HG02885 (cell line): Measurements from ENCODE around the gene KDM5A.
"Not testable (repeated sequence)": the region's sequence is repeated elsewhere in the genome, so short reads cannot be mapped to it uniquely, and the experiment has no call there.

Source experiments
- ATAC-seq: cut with Tn5 transposase; IDR thresholded peaks from one replicate; pipeline ENCODE4 v1.9.1; 2021; ENCODE audit warnings: mild to moderate bottlenecking; ENCODE audit not compliant: unreplicated experiment, poor library complexity

The KDM5A gene

DNA sequence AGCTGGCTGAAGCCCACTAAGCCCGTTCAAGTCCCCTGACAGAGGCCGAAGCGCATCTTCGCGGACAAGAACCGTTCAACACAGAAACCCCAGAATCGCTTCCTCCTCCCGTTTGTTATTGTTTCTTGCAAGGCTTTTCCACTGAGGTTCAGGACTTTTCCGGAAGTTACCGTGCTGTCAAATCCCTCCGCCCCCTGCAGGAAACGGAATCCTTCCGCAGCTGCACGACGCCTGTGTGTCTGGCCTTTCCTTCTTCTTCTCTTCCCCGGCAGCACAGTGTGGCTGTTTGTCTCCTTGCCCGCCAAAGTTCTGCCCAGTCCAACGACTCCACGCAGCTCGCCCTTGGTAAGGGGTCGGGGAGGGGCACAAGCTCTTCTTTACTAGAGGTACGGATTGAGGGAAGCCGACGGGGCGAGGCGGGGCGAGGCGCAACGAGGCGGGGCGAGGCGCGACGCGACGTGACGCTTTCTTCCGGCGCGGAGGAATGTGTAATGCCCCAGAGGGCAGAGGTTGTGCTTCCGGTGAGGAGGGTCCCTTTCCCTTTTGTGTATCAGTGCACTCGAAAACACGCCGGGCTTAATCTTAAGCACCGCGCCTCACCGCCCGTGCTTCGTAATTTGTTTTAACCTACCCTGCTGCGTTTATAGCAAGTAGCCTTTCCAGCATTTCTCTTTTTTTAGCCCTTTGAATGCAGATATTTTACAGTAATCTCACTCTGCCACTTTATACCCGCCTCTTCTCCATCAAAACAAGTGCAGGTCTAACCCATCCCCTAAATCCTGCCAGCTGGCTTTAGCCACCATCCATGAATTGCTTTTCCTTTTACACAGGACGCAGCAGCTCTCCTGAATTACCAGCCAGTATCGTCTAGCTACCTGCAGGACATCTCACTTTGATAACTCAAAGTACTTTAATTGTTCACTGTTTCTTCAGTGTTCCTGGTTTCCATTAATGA, at the start of gene KDM5A:
TSS of gene KDM5A (minus strand) at position 179 of the 955 bp plus-strand sequence. CDS start 229 bp downstream, outside the sequence.
- peak; percentile 97 for ATAC-seq

DNA sequence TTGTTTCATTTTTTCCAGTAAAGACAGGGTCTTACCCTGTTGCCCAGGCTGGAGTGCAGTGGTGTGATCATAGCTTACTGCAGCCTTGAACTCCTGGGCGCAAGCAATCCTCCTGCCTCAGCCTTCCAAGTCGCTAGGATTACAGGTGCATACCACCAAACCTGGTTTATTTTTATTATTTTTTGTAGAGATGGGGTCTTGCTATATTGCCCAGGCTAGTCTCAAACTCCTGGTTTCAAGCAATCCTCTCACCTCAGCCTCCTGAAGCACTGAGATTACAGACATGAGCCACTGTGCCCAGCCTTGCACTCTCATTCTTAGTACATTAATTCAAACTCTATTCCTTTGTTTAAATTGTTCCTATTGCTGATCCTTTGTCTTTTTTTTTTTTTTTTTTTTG, 46.6 kb upstream of the KDM5A start:
- ATAC-seq: not testable (repeated sequence)

DNA sequence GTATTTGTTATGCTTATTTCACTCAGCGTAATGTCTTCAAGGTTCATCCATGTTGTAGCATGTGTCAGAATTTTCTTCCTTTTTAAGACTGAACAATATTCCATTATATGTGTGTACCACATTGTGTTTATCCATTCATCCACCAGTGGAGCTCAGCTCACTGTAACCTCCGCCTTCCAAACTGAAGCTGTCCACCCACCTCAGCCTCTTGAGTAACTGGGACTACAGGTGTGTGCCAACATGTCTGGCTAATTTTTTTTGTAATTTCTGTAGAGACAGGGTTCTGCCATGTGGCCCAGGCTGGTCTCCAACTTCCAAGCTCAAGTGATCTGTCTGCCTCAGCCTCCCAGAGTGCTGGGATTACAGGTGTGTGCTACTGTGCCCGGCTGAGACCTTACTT, 33.4 kb upstream of the KDM5A start:
- no peak for ATAC-seq

- no peak for ATAC-seq
These were observed 29.3 kb upstream of the KDM5A start for GRCh38 chr12:418432-418831.

- ATAC-seq: no peak
These were observed 25.7 kb upstream of the KDM5A start for GRCh38 chr12:414859-415258.

GRCh38 chr12:402029-402389, 12.9 kb upstream of the KDM5A start:
- ATAC-seq: no peak

DNA sequence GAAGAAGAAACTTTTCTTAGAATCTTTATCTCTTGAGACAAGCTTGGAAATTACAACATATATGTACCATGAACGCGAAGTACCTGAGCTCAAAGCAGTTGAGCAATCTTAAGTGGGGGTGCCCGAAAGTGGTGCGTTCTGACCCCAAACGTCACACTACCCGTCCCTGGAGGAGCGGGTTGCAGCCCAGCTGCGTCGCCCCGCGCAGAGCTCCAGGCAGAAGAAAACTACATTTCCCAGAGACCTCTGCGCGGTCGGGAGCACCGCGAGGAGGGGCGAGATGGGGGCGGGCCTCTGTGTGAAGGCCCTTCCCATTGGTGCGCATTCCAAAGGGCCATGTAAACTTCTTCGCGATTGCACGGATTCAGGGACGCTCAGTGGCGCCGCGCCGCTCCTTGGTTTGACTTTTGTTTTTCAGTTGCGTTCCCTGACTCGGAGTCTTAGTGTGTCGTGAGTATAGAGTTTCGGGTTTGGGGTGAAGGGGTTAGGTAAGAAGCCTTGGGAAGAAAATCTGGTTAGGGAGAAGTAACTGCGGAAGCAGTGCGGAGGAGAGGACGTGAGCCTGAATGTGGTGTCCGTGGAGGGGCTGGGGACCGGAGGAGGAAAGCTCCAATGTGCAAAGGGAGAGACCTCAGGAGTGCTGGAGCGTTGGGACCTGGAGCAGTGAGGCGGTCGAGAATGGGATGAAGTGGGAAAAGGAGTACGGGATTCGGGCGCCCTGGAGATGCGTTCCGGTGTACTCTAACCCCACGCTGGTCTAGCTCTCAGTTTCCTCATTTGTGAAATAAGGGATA, 12.3 kb upstream of the KDM5A start, which contains the start of gene CCDC77:
TSS of gene CCDC77 (plus strand) at position 410 of the 794 bp plus-strand sequence. CDS start 7,740 bp downstream, outside the sequence.
- ATAC-seq: peak; percentile 99

DNA sequence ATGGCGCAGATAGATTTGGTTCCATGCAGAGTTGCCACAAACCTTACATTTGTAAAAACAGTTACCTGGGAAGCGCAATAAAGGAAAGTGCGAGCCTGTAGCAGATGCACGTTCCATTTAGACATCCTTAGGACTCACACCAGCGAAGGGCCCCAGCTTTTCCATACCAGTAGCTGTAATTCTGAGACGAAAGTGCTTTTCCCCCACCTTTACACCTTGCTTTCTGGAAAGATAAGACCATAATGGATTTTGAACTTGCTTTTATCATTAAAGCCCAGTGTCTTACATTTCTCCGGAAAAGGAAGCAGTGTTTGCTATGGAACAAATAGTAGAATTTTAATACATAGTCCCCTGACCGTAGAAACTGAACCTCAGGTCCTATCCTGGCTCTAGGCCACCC, 11.7 kb upstream of the KDM5A start:
- ATAC-seq: no peak

DNA sequence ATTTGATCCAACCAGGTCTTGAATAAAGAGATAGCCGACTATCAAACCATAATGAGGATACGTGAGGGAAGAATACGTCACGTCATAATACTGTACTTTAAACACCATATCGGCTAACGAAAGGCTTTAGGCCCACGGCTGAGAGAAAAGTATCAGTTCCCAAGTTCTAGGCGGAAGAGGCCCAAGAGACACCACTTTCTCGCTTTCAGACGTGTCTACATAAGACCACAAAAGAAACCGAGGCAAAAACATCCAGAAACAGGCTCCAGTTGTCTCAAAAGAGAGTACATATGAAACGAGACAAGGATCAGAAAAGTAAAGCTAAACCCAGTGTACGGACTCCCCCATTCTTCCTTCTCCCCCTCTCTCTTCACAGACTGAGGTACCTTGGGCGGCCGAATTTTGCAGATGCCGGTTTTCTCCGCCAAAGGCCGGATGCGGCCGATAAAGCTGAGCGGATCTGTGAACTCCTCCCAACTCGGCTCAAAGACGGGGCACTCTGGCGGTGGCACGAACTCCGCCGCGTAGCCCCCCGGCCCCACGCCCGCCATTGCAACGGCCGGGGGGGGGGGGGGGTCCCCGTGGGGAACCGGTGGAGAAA, 479 bp downstream of the KDM5A start:
- ATAC-seq: peak; percentile 27

DNA sequence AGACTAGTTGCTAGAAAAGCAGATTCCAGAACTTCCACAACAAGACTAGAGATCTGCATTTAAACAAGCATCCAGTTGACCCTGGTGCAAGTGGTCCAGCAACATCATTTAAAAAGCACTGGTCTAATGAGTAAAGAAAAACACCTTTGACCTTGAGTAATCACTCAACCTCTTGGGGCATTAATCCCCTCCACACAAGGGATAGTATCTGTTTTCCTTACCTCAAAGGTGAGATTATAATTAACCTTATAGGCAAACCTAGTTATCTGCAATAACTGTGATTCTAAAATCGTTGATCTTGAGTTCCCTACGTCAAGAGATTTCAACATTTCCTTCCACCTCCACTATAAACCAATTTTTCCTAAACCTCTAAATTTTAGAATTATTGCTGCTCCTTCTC, 1.1 kb downstream of the KDM5A start:
- ATAC-seq: no peak

GRCh38 chr12:386651-387050, 2.5 kb downstream of the KDM5A start:
- ATAC-seq: no peak

DNA sequence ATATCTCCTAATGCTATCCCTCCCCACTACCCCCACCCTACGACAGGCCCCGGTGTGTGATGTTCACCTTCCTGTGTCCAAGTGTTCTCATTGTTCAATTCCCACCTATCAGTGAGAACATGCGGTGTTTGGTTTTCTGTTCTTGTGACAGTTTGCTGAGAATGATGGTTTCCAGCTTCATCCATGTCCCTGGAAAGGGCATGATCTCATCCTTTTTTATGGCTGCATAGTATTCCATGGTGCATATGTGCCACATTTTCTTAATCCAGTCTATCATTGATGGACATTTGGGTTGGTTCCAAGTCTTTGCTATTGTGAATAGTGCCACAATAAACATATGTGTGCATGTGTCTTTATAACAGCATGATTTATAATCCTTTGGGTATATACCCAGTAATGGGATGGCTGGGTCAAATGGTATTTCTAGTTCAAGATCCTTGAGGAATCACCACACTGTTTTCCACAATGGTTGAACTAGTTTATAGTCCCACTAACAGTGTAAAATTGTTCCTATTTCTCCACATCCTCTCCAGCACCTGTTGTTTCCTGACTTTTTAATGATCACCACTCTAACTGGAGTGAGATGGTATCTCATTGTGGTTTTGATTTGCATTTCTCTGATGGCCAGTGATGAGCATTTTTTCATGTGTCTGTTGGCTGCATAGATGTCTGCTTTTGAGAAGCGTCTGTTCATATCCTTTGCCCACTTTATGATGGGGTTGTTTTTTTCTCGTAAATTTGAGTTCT, 18.2 kb downstream of the KDM5A start:
- ATAC-seq: not testable (repeated sequence)

- ATAC-seq: no peak
These were observed 21.1 kb downstream of the KDM5A start for GRCh38 chr12:367972-368371.

DNA sequence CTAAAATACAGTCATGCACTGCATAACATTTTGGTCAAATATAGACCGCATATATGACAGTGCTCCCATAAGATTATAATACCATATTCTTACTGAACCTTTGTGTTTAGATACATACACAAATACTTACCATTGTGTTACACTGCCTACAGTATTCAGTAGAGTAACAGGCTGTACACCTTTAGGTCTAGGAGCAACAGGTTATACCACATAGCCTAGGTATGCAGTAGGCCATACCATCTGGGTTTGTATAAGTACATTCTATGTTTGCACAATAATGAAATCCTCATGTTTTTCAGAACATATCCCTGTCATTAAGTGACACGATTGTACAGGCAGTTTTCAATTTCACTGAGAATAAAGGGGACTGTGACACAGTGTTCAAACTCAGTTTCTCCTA, 22.3 kb downstream of the KDM5A start:
- ATAC-seq: no peak

DNA sequence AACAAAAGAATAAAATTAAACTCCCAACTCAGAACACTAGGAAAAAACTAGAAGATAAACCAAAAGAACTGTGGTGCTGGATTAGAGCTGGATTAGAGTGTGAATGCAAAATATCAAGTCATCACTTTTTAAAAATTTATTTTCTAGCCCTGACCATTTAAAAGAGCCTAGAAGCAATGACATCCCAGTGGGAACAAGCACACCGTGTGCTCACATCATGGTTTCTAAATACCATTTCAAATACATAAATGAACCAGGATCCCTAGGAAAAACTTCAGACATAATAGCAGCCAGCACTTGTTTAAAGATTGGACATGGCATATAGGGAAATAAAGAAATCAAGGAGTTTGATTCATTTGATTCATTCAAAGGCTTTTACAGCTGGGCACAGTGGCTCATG, 30.0 kb downstream of the KDM5A start:
- ATAC-seq: no peak

- ATAC-seq: no peak
These were observed 32.7 kb downstream of the KDM5A start for GRCh38 chr12:356276-356988.

- ATAC-seq: not testable (repeated sequence)
These were observed 37.9 kb downstream of the KDM5A start for GRCh38 chr12:351197-351596.

DNA sequence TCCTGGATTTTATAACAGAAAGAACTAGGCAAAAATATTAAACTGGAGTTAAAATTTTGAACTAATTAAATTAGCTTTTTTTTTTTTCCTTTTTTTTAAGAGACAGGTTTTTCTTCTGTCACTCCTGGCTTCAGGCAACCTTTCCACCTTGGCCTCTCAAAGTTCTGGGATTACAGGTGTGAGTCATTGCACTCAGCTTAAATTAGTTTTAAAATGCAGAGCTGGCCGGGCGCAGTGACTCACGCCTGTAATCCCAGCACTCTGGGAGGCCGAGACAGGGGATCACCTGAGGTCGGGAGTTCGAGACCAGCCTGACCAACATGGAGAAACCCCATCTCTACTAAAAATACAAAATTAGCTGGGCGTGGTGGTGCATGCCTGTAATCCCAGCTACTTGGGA, 39.5 kb downstream of the KDM5A start:
- not testable (repeated sequence) for ATAC-seq

GRCh38 chr12:343036-343435, 46.1 kb downstream of the KDM5A start:
- ATAC-seq: not testable (repeated sequence)
